Panc1 (cell line): ENCODE measurements around the gene PDE6A. TPM values are rescaled to one million over a fixed set of nuclear protein-coding genes. Genes with fewer than 3 reads are reported as not detected.
A peak's percentile ranks its signal among the peaks of the same experiment; 100 is the strongest.

Experiments
- ATAC-seq: fragments of 200-7000 bp; cut with Tn5 transposase; 2 replicates; pipeline ENCODE4 v1.9.1; 2020; ENCODE audit warnings: mild to moderate bottlenecking, moderate library complexity
- BruUV-seq: library from RNA; stranded (reverse); fragments of 400-500 nt; replicated peaks from 2 replicates; lab custom pipeline; 2021; lab: Mats Ljungman, UMichigan
- CTCF ChIA-PET: fragments of 300-600 bp; sonication (Branson Sonifier 250); formaldehyde crosslinking; loops from one replicate; lab custom pipeline; 2022; ENCODE audit warnings: antibody characterized with exemption; lab: Charles Lee
- POLR2A ChIA-PET: fragments of 300-600 bp; sonication (Branson Sonifier 250); formaldehyde crosslinking; loops from one replicate; lab custom pipeline; 2022; ENCODE audit warnings: antibody characterized with exemption; lab: Charles Lee
- DNase-seq: peaks from one replicate; pipeline ENCODE4 v3.0.0-alpha.2; 2010; ENCODE audit warnings: low read depth, low spot score
- H3K27ac ChIP-seq: 2 replicates; pipeline ENCODE4 v1.5.1; 2011; ENCODE audit warnings: mild to moderate bottlenecking, low read length, inconsistent platforms
- H3K27me3 ChIP-seq: fragments of 200-500 bp; sonication (Bioruptor generic); 2 replicates; pipeline ENCODE4 v1.6.0; 2014; ENCODE audit warnings: low read length, inconsistent platforms; ENCODE audit not compliant: control insufficient read depth, insufficient read depth
- H3K36me3 ChIP-seq: fragments of 200-500 bp; sonication (Bioruptor generic); 2 replicates; pipeline ENCODE4 v1.5.1; 2014; ENCODE audit warnings: inconsistent platforms, mild to moderate bottlenecking, low read length, moderate library complexity; ENCODE audit not compliant: control insufficient read depth, insufficient read depth
- H3K4me1 ChIP-seq: 2 replicates; pipeline ENCODE4 v1.5.1; 2011; ENCODE audit warnings: inconsistent platforms, mild to moderate bottlenecking, low read length, moderate library complexity; ENCODE audit not compliant: control insufficient read depth, insufficient read depth
- H3K4me3 ChIP-seq, 2 experiments: 2 replicates each; pipeline ENCODE4 v1.5.1; 2011 to 2012; ENCODE audit warnings: low read depth in 2 of 2, low read length in 2 of 2, mild to moderate bottlenecking in 2 of 2, inconsistent platforms in 1 of 2, moderate library complexity in 1 of 2
- H3K9me3 ChIP-seq: fragments of 200-500 bp; sonication (Bioruptor generic); 2 replicates; pipeline ENCODE4 v1.5.1; 2014; ENCODE audit warnings: low read depth, mild to moderate bottlenecking, inconsistent platforms, low read length, moderate library complexity; ENCODE audit not compliant: control insufficient read depth, insufficient read depth
- CTCF ChIP-seq: fragments of 450-650 bp; IDR thresholded peaks from 2 replicates; pipeline ENCODE4 v1.5.1; 2017; ENCODE audit warnings: mild to moderate bottlenecking
- POLR2AphosphoS5 ChIP-seq: IDR thresholded peaks from 2 replicates; pipeline ENCODE4 v1.6.1; 2012; ENCODE audit warnings: mild to moderate bottlenecking, low read depth, low read length, moderate library complexity
- REST ChIP-seq, 2 experiments: IDR thresholded peaks; 2 replicates each; pipeline ENCODE4 v1.6.1; 2011 to 2012; ENCODE audit warnings: low read depth in 2 of 2, control low read depth in 1 of 2, low read length in 1 of 2, mild to moderate bottlenecking in 1 of 2, moderate library complexity in 1 of 2; ENCODE audit not compliant: insufficient read depth in 1 of 2
- SIN3A ChIP-seq: IDR thresholded peaks from 2 replicates; pipeline ENCODE4 v1.6.1; 2012; ENCODE audit warnings: low read depth, mild to moderate bottlenecking, low read length, moderate library complexity, borderline replicate concordance; ENCODE audit not compliant: insufficient read depth
- TCF7L2 ChIP-seq: IDR thresholded peaks from 2 replicates; pipeline ENCODE4 v1.6.1; 2011; ENCODE audit warnings: mild to moderate bottlenecking, low read depth, low read length, inconsistent platforms
- in situ Hi-C: cut with HindIII; loops from 2 replicates; pipeline ENCODE4 v1.10.0; 2016; ENCODE audit warnings: low sequenced_read_pairs, low pct_unique_long_range_greater_than_20kb
- intact Hi-C: fragments of 100-400 bp; cut with micrococcal nuclease; formaldehyde crosslinking; loops from one replicate; pipeline ENCODE4 v1.10.0; 2022; ENCODE audit not compliant: unreplicated experiment
- total RNA-seq: library from RNA; stranded (reverse); gene quantifications from one replicate; pipeline ENCODE4 v1.2.1, GENCODE V29; 2021; ENCODE audit not compliant: unreplicated experiment

The PDE6A gene
- total RNA-seq, 1 experiment from 2014 or later: 0.33 TPM

GRCh38 chr5:149911031-149911430 lies 33.6 kb downstream of the PDE6A start:
- in situ Hi-C loops: no loop called here
- Histone ChIP-seq H3K27me3 (no peaks in the 10 kb centered on the region), H3K36me3 (no peaks in the 10 kb centered on the region), H3K9me3 (no peaks in the 10 kb centered on the region), H3K4me1 (no peaks in the 10 kb centered on the region), H3K27ac (no peak overlapping the region; the same call in 1 of the 2 replicates), H3K4me3 (no peak overlapping the region)
- no TSS peak for BruUV-seq
- no peak for ATAC-seq
- intact Hi-C loops: no loop called here
- DNase-seq: no peak
- TF ChIP-seq SIN3A (no peak), REST (IDR thresholded peaks at IDR 0.05; ENCODE audit: insufficient read depth in 1 of 2, low read depth in 2 of 2, low read length in 1 of 2) (no peak), TCF7L2 (no peak), CTCF (no peak), POLR2AphosphoS5 (no peak)
- CTCF ChIA-PET: no interaction called here
- POLR2A ChIA-PET: no interaction called here

DNA sequence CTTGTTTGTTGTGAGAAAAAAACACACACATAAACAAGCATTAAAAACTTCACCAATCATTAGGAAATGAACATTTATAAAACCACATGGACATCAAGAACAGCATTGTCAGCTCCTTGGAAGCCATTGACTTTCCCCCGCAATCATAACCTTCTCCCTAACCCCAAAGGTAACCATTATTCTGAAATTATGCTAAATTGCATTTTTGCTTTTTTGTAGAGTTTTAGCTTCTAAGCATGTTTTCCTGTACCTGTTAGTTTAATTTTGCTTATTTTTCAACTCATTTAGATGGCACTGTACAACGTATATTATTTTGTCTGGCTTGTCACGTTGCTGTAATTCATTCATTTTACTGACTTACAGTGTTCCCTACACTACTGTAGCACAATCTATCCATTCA lies 36.8 kb downstream of the PDE6A start:
- CTCF ChIA-PET: no interaction called here
- DNase-seq: no peak
- H3K36me3 ChIP-seq: no peaks in the 10 kb centered on the region
- H3K9me3 ChIP-seq: no peaks in the 10 kb centered on the region
- no peak for ATAC-seq
- intact Hi-C loops (no loop called here), in situ Hi-C loops (no loop called here)
- TF ChIP-seq SIN3A (no peak), TCF7L2 (no peak)
- H3K4me1 ChIP-seq: no peaks in the 10 kb centered on the region
- H3K27me3 ChIP-seq: no peaks in the 10 kb centered on the region
- POLR2A ChIA-PET: no interaction called here
- H3K4me3 ChIP-seq: no peak overlapping the region
- no TSS peak for BruUV-seq
- no peak overlapping the region for H3K27ac ChIP-seq

- intact Hi-C loops (no loop called here), in situ Hi-C loops (no loop called here)
- ChIA-PET CTCF (no interaction called here), POLR2A (interaction anchor here (0.6 kb wide), 1 partner anchor 13 kb away, joined by 3 read pairs; no protein-coding TSS in a partner anchor)
- TF ChIP-seq REST (IDR thresholded peaks at IDR 0.05; ENCODE audit: insufficient read depth in 1 of 2, low read depth in 2 of 2, low read length in 1 of 2) (no peak), TCF7L2 (no peak), SIN3A (no peak)
- H3K4me3 ChIP-seq: no peak overlapping the region
- no peak for DNase-seq
- no peak overlapping the region; the same call in 1 of the 2 replicates for H3K27ac ChIP-seq
- no TSS peak for BruUV-seq
- H3K36me3 ChIP-seq: no peaks in the 10 kb centered on the region
- H3K4me1 ChIP-seq: no peaks in the 10 kb centered on the region
- ATAC-seq: peak; percentile 45; the same call in 1 of the 2 replicates
- no peaks in the 10 kb centered on the region for H3K27me3 ChIP-seq
- no peaks in the 10 kb centered on the region for H3K9me3 ChIP-seq
Measured at GRCh38 chr5:149904977-149905376, 39.6 kb downstream of the PDE6A start.
